Cerebellar nuclear complex (tissue), 1 donor: ENCODE data around the gene FN3KRP.

Source experiments
- DNase-seq, 2 experiments: peaks; one replicate each; lab custom pipeline; 2025; lab: John Stamatoyannopoulos, UW

The FN3KRP gene

DNA sequence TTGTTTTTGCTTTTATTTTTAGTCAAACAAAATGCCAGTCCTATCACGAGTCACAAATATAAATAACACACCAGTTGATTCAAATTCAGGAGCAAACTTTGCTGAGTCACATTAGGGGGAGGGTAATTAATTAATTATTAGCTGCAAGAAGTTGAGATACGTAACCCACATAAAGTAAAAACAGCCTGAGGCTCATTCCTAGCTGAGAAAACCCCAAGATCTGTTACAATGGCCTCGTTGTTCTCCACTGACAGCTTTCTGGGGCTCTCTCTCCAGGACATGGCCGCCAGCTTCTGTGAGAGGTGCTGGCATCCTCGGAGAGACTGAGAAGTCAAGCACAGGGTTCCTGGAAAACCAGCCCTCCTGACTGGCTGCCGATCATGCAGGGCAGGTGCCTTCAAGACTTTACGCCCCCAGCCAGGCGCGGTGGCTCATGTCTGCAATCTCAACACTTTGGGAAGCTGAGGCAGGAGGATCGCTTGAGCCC, 29.1 kb upstream of the FN3KRP start:
- no peak for DNase-seq

- DNase-seq: no peak
These were observed 28.6 kb upstream of the FN3KRP start for GRCh38 chr17:82687871-82688270.

DNA sequence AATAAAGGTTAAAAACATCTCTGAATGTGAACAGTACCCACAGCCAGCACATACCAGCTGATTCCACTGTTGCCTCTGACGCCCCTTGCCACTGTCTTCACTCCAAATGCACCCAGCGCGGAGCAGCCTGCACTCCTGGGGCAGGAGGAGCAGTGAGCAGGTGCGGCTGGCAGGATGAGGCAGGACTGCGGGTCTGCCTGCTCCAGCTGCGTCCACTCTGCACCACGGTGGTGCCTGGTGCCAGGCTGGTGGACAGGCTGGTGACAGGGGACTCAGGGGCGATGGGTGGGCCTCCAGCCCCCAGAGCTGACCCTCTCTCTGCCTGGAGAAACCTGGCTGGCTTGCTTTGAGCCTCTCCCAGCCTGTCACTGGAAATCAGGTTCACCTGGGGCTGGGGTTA, 27.4 kb upstream of the FN3KRP start:
- no peak for DNase-seq

DNA sequence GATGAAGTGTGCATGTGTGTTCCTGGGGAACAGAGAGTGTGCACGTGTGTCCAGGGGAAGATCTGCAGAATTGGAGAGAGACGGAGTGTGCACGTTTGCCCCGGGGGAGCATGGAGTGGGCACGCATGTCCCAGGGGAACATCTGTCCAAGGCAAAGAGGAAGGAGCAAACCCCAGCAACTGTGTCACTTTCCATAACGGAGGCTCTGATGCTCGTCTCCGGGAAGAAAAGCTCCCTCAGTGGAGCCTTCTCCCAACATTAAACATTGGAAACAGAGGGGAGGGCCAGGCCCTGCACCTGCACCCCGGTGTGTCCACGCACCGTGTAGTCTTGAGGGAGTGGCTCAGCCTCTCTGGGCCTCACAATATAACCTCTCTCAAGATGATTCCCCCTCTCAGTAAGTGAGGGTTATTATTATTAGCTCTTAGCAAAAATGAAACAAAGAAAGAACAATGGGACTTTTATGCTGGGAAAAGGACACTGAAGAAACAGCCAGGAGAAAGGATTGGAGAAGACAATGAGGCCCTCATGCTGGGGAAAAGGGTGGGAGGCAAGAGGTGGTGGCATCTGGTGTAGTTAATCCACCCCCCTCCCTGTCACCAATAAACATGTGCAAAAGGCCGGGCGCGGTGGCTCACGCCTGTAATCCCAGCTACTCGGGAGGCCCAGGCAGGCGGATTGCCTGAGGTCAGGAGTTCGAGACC, 25.6 kb upstream of the FN3KRP start:
- DNase-seq: no peak

- DNase-seq: no peak
These were observed 24.8 kb upstream of the FN3KRP start for GRCh38 chr17:82691714-82692113.

DNA sequence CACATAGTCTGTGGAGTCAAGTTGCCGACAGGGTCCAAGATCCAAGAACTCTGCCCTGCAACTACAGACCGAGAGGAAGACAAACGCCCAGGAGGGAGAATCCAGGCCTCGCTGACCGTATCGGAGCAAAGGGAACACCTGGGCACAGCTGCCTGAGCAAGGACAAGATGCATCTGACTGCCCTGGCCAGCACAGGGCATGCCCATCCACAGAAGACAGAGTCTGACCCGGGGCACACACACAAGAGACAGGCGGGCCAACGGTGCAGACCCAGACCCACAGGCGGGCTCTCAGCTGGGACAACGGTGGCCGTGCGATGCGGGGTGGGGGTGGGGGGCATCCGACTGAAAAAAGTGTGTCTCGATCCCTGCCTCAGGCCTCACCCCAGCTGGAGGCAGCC, 24.2 kb upstream of the FN3KRP start:
- no peak for DNase-seq

DNA sequence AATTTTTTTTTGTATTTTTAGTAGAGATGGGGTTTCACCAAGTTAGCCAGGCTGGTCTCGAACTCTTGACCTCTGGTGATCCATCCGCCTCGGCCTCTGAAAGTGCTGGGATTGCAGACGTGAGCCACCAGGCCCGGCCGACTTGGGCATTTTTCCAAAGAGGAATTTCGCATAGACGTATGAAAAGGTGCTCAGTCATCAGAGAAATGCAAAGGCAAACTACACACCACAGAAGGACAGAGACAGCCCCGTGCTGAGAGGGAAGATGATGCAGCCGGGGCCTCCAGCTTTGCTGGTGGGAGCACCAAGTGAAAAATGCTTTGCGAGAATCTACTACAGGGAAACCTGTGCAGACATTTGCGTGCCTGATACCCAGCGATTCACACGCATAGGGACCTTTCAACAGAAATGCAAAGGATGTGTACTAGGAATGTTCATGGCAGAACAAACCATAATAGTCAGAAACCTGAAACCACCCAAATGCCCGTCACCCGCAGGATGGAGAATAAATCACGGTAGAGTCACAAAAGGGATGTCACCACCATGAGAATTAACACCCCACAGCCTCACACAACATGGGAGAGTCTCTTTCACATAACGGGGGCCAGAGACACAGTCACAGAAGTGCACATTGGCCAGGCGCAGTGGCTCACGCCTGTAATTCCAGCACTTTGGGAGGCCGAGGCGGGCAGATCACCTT, 23.2 kb upstream of the FN3KRP start:
- DNase-seq: no peak

DNA sequence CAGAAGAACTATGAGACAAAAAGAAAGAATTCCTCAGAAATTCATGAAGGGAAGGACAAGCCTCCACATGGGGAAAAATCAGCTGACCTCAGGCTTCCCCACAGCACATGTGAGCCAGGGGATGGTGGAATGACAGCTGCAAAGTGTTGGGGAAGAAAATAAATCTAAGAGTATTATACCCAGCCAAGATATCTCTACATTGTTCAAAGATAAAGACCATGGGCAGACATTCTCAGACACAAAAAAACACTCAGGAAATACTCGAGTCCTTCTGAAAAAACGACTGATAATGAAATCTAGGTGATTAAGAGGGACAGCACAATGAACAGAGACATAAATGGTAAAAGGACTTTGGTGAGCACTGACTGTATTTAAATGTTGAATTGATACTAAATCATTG, 21.9 kb upstream of the FN3KRP start:
- DNase-seq: no peak

- DNase-seq: no peak
These were observed 20.2 kb upstream of the FN3KRP start for GRCh38 chr17:82696259-82696658.

DNA sequence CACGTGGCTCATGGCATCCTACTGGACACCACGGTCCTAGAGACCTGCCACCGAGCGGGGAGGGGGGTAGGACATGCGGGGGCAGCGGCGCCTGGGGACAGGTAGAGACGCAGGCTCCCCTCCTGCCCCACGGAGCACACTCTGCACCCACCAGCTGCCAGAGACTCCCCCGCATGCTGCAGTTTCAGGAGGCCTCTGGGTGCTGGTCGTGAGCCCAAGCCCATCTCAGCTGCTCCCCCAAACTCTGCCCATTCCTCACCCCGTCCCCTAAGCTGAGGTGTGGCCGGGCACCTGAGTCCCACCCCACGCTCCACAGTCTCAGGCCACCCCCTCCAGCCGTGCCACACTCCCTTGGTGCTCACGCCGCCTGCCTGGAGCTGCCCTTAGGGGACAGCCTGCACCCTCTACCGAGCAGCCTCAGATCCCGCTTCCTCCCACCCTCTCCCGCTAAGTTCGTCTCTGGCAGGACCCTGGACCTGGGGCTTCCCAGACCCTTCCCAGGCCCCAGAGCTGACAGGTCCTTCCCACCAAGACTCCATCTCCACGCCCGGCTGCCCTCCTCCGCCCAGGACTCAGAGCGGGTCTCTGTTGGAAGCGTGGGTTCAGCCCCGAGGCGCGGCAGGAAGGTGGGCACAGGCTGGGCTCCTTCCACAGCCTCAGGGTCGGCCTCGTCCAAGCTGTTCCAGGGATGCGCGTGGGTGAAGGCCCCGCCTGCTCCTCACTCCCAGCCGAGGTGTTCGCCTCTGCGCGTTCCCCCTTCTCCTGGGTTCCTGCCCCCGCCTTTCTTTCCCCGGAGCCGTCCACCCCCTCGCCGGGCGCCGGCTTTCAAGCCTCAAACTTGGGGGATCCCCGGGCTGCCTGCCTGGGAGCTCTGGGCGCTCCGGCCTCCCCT, 19.3 kb upstream of the FN3KRP start:
- DNase-seq: no peak

GRCh38 chr17:82697808-82698064, 18.8 kb upstream of the FN3KRP start:
- DNase-seq: no peak

- peak; percentile 97 to 98 for DNase-seq
These were observed 18.2 kb upstream of the FN3KRP start, which contains the start of gene RAB40B for GRCh38 chr17:82698065-82698973. Gene RAB40B (minus strand): TSS chr17:82698698. CDS start chr17:82698596, 102 bp downstream.

DNA sequence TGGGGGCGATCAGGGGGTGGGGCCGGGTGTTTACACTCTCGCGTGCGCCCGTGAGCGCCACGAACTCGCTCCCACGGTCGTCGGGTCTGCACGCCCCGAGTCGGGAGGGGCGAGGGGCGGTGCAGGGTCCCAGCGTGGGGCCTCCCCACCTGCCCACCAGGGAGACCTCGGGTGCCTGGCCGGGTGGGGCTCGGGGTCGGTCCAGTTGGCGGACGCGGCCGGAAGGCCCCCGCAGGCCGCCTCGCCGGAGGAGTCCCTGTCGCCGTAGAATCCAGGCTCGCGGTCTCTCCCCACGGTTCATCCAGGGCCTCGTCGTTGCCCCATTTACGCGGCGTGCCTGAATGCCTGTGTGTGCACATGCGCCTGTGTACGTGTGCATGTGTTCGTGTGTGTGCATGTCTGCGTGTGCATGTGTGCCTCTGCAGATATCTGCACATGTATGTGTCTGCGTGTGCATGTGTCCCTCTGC, 17.5 kb upstream of the FN3KRP start:
- DNase-seq: no peak

GRCh38 chr17:82699551-82699950, 17.0 kb upstream of the FN3KRP start:
- DNase-seq: no peak

DNA sequence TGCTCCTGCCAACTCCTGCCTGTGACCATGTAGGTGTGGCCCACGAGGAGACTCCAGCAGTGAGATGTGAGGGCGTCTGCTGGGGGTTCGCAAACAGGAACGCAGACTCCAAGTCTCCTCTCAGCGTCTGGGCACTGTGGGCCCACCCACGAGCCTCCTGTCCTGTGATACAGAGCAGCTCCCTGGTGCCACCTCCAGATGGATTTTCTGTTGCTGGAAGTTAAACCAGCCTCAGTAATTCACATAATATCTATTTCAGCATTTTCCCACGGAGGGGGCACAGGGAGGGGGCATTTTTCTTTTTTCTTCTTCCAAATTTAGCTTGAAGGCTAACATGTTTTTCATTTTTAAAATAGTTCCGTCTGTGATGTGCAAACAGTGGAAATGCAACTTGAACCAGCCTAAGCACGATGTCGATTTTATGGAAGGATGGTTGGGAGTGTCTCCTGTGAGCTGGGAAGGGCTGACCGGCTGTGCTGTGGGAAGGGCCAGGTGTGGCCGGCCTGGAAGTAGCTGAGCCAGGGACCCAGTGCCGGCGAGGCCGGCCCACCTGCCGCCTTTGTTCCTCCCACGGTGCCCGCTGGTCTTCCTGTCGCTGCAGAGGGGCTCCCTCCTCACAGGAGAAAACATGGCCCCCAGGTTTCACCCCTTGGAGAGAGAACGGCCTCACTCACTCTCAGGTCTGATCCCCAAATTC, 14.1 kb upstream of the FN3KRP start:
- DNase-seq: no peak

DNA sequence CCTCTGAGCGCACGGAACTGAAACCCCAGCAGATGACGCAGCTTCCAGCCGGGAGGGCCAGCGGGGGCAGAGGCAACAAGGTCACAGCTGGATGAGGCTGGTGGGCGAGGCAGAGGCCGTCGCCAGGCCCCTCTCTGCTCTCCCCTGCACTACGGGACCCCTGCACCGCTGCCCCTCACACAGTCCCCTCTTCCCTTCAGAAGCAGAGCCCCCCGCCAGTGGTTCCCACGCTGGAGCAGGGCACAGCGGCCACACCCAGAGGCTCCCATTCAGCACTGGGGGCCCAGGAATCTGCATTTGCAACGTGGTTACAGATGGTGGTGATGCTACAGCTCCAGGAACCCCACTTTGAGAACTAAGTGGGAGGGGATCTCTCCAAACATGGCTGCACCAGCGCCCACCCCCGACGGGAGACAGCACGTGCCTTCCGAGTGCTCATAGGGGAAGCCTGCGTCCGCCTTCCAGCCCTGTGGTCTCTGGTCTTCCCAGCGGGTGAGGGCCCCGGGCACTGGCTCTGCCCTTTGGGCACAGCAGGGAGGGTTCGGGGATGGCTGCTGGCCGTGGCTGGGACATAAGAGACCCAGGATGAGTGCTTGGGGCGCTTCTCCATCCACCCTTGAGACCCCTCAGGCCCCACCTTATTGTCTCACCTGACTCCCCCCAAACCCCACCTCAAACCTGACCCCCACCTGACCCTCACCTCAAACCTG, 13.3 kb upstream of the FN3KRP start:
- no peak for DNase-seq

DNA sequence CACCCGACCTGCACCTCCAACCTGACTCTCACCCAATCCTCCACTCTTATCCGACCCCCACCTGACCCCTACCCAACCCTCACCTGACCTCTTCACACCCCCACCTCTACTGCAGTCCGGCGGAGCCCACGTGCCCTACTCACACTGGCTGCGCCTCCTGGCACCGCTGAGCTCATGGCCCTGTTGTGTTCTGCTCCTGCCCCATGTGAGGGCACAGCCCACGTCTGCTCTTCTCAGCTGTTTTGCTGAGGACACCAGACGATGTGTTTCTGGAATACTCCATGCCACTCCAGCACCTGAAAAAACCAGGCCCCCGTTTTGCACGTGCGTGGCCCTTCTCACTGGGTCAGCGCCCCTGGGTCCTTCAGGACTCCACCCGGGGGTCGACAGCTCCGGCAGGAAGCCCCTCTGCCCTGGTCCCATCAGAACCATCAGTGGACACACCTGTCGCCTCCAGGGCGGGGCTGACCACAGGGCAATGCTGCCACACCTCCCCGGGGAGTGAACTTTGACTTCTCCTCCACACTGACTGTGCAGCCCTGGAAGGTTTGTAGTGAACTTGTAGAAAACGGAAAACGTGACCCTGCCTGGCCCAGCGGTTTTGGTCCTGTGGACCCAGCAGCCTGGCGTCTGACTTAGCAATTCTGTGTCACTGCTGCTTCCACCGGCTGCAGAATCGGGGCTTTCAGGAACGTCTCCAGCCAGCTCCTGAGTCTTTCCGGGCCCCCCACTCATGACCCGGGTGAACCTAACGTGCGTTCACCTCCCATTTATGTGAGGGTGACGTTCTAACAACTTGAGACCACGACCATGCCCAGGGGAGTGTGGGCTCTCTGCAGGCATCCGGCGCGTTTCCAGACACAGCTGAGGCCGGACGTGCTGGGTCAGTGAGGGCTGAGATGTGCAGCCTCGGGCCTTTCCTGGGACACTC, 12.3 kb upstream of the FN3KRP start:
- DNase-seq: no peak

- DNase-seq: no peak
These were observed 11.6 kb upstream of the FN3KRP start for GRCh38 chr17:82704886-82705285.

DNA sequence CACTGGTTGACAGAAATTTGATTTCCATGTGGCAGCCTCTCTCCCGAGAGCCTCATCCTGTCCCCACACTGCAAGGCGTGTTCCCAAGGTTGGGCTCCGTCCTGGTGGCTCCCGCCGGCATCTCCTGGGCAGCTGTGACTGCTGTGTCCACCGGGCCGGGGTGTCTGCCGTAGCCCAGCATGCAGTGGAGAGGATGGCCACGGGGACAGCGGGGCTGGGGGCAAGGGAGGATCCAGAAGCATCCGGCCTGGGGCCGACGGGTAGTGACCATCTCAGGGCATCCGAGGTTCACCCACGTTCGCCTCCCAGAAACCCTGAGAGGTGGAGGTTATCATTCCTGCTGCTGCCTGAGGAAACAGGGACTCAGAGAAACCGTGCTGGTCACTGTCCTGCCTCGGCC, 10.8 kb upstream of the FN3KRP start:
- no peak for DNase-seq
